HUES48 (cell line): ENCODE data around the gene TMEM203.

ENCODE experiments used
- H3K27ac ChIP-seq: one replicate; pipeline ENCODE4 v1.7.0; 2013; ENCODE audit warnings: low read depth, low read length, inconsistent platforms
- H3K27me3 ChIP-seq: 2 replicates; pipeline ENCODE4 v1.6.1; 2013; ENCODE audit warnings: mild to moderate bottlenecking, low read length; ENCODE audit not compliant: control insufficient read depth, insufficient read depth
- H3K36me3 ChIP-seq: 2 replicates; pipeline ENCODE4 v1.6.1; 2013; ENCODE audit warnings: low read length; ENCODE audit not compliant: control insufficient read depth, insufficient read depth
- H3K4me1 ChIP-seq: 2 replicates; pipeline ENCODE4 v1.6.1; 2013; ENCODE audit warnings: mild to moderate bottlenecking, low read length; ENCODE audit not compliant: control insufficient read depth, insufficient read depth
- H3K4me3 ChIP-seq: 2 replicates; pipeline ENCODE4 v1.5.1; 2013; ENCODE audit warnings: mild to moderate bottlenecking, low read depth, low read length
- H3K9ac ChIP-seq: 2 replicates; pipeline ENCODE4 v1.6.1; 2013; ENCODE audit warnings: mild to moderate bottlenecking, low read depth, low read length, moderate library complexity
- H3K9me3 ChIP-seq: 2 replicates; pipeline ENCODE4 v1.6.1; 2013; ENCODE audit warnings: low read length; ENCODE audit not compliant: control insufficient read depth, insufficient read depth

TMEM203 gene

GRCh38 chr9:137195525-137196220 lies 9.8 kb downstream of the TMEM203 start:
- Histone ChIP-seq H3K36me3 (peaks cover 13% of the 10 kb centered on the region; the same call in 1 of the 2 replicates), H3K27me3 (no peaks in the 10 kb centered on the region), H3K4me1 (0 out of 2 replicates have a peak, but pooled peaks cover 4% of the 10 kb centered on the region), H3K27ac (no peak overlapping the region), H3K9me3 (no peaks in the 10 kb centered on the region), H3K9ac (no peak overlapping the region), H3K4me3 (no peak overlapping the region)

- Histone ChIP-seq H3K9ac (no peak overlapping the region), H3K4me3 (no peak overlapping the region), H3K27ac (no peak overlapping the region), H3K27me3 (no peaks in the 10 kb centered on the region), H3K4me1 (0 out of 2 replicates have a peak, but pooled peaks cover 4% of the 10 kb centered on the region), H3K9me3 (no peaks in the 10 kb centered on the region), H3K36me3 (peaks cover 18% of the 10 kb centered on the region; the same call in 1 of the 2 replicates)
Measured at GRCh38 chr9:137194909-137195308, 10.5 kb downstream of the TMEM203 start.

DNA sequence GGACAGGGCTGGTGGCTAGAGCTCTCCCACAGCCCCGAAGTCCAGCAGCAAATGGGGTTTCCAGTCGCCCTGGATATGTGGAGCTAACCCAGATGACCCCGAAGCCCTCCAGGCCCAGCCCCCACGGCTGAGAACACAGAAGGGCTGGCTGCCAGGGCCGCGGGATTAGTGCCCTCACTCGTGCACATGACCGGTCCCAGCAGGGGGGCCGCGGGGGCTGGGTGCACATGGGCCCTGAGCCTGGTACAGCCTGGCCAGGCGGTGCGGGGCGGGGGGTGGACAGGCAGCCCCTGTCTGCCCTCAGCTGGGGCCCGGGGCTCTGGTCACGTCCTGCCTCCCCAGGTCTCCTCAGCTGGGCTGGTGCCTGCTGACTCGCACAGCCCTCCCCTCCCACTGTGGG lies 11.1 kb downstream of the TMEM203 start:
- no peaks in the 10 kb centered on the region for H3K27me3 ChIP-seq
- H3K4me1 ChIP-seq: 0 out of 2 replicates have a peak, but pooled peaks cover 4% of the 10 kb centered on the region
- H3K36me3 ChIP-seq: peaks cover 20% of the 10 kb centered on the region; the same call in 1 of the 2 replicates
- no peak overlapping the region for H3K9ac ChIP-seq
- no peaks in the 10 kb centered on the region for H3K9me3 ChIP-seq
- no peak overlapping the region for H3K27ac ChIP-seq
- no peak overlapping the region for H3K4me3 ChIP-seq

GRCh38 chr9:137193771-137194170 lies 11.7 kb downstream of the TMEM203 start:
- H3K4me1 ChIP-seq: 0 out of 2 replicates have a peak, but pooled peaks cover 4% of the 10 kb centered on the region
- no peaks in the 10 kb centered on the region for H3K27me3 ChIP-seq
- H3K27ac ChIP-seq: no peak overlapping the region
- no peak overlapping the region for H3K9ac ChIP-seq
- no peak overlapping the region for H3K4me3 ChIP-seq
- H3K9me3 ChIP-seq: no peaks in the 10 kb centered on the region
- peaks cover 20% of the 10 kb centered on the region; the same call in 1 of the 2 replicates for H3K36me3 ChIP-seq

- H3K27ac ChIP-seq: no peak overlapping the region
- H3K4me3 ChIP-seq: no peak overlapping the region
- no peaks in the 10 kb centered on the region for H3K27me3 ChIP-seq
- no peak overlapping the region for H3K9ac ChIP-seq
- H3K36me3 ChIP-seq: peaks cover 20% of the 10 kb centered on the region; the same call in 1 of the 2 replicates
- H3K4me1 ChIP-seq: 0 out of 2 replicates have a peak, but pooled peaks cover 4% of the 10 kb centered on the region
- no peaks in the 10 kb centered on the region for H3K9me3 ChIP-seq
Measured at GRCh38 chr9:137192859-137193258, 12.6 kb downstream of the TMEM203 start.

DNA sequence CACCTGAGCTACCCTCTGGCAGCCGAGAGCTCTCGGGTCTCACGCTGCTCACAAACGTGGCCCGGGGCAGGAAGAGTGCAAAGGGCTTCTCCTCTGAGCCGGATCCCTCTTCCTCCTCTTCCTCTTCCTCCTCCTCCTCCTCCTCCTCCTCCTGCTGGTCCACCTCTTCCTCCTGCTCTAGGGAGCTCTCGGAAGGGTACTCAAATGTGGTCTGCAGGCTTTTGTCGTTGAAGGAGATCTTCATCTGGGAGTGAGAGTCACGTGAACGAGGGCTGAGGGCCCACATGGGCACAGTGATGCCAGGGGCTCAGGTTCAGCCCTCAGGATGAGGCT lies 13.0 kb downstream of the TMEM203 start:
- H3K4me1 ChIP-seq: 0 out of 2 replicates have a peak, but pooled peaks cover 4% of the 10 kb centered on the region
- no peak overlapping the region for H3K27ac ChIP-seq
- no peaks in the 10 kb centered on the region for H3K27me3 ChIP-seq
- no peak overlapping the region for H3K4me3 ChIP-seq
- no peak overlapping the region for H3K9ac ChIP-seq
- peaks cover 20% of the 10 kb centered on the region; the same call in 1 of the 2 replicates for H3K36me3 ChIP-seq
- no peaks in the 10 kb centered on the region for H3K9me3 ChIP-seq

GRCh38 chr9:137191691-137192447 lies 13.6 kb downstream of the TMEM203 start:
- Histone ChIP-seq H3K9me3 (no peaks in the 10 kb centered on the region), H3K27ac (no peak overlapping the region), H3K9ac (no peak overlapping the region), H3K4me1 (0 out of 2 replicates have a peak, but pooled peaks cover 4% of the 10 kb centered on the region), H3K36me3 (peaks cover 25% of the 10 kb centered on the region; the same call in 1 of the 2 replicates), H3K27me3 (no peaks in the 10 kb centered on the region), H3K4me3 (no peak overlapping the region)

DNA sequence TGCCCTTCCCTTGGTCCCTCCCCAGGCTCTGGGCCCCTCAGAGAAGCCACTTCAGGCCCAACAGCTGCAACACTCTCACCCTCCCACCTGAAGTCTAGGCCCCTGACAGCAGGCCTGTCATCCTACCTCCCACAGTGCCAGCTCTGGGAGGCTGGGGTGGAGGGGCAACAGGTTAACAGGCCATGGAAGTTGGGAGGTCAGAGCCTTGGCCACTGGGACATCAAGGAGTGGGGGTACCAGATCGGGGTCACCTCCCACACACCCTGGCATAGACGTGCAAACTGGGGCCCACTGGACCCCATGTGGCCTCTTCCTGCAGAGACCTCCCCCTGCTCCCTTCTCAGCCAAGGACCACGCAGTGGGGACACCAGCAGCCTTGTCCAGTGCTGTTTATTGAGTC lies 14.2 kb downstream of the TMEM203 start:
- Histone ChIP-seq H3K9me3 (no peaks in the 10 kb centered on the region), H3K9ac (no peak overlapping the region), H3K27me3 (no peaks in the 10 kb centered on the region), H3K36me3 (peaks cover 31% of the 10 kb centered on the region; the same call in 1 of the 2 replicates), H3K4me1 (0 out of 2 replicates have a peak, but pooled peaks cover 4% of the 10 kb centered on the region), H3K4me3 (no peak overlapping the region), H3K27ac (no peak overlapping the region)

DNA sequence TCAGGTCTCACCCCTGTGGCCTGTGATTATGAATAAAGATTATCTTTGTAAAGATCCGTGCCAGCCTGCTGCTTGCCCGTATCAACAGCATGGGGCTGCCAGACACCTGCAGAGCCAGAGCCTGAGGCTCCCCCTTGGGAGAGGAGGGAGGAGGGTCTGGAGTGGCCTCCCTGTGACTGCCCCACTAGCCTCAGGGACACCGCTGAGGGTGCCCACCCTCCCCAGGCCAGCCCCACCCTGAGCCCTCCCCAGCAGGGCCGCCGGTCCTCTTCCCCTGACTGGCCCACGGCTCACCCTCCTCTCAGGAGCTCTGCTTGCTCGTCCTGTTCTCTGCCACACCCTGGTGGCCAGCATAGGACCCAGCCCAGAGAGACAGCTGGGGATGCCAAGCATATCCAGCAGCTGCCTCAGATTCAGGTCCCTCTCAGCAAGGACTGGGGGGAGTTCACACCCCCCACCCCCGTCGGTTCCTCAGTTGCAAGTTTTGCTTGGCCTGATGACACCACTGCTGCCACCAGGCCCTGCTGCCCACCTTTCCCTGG lies 15.1 kb downstream of the TMEM203 start:
- H3K4me1 ChIP-seq: 0 out of 2 replicates have a peak, but pooled peaks cover 4% of the 10 kb centered on the region
- no peaks in the 10 kb centered on the region for H3K27me3 ChIP-seq
- H3K27ac ChIP-seq: no peak overlapping the region
- no peaks in the 10 kb centered on the region for H3K9me3 ChIP-seq
- peaks cover 40% of the 10 kb centered on the region; the same call in 1 of the 2 replicates for H3K36me3 ChIP-seq
- no peak overlapping the region for H3K4me3 ChIP-seq
- H3K9ac ChIP-seq: no peak overlapping the region

DNA sequence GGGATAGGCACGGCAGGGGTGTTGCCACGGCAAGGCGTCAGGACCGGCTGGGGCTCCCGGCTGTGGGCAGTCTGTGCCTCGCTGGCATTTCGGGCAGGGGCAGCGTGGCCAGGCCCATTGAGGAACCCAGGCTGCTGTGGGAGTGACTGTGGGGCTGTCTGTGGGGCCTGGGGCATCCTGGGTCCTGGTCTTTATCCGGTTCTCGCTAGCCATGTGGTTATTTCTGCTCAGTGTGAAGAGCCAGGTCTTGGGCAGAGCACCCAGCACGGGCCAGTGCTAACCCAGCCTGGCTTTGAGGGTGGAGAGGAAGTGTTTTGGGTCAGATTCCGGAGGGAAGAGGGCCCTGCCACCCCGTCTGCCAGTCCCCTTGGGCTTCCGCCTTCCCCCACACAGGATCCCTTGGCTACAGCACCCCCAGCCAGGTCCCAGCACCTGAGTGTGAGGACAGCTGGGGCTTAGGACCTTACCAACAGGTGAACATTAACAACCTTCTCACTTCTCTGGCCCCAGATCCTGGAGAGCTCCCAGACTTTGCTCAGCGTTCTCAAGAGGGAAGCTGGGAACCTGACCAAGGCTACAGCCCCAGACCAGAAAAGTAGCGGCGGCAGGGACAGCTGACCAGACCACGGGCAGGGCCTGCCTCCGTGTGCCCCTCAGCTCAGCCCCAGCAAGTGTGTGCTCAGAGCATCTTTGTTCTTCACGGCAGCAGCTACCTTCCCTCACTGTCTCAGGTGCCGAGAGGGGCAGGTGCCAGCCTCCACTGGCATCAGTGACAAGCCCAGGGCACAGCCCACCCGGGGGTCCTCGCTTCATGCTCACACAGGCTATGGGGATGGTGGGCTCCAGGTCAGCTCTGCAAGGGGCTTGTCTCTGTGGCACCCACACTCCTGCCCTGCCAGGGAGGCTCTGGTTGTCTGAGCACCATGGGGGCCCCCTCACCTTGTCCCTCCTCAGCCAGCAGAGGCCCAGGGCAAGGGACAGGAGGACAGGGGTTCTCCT lies 15.9 kb downstream of the TMEM203 start:
- H3K36me3 ChIP-seq: peaks cover 45% of the 10 kb centered on the region; the same call in 1 of the 2 replicates
- 0 out of 2 replicates have a peak, but pooled peaks cover under 1% of the 10 kb centered on the region for H3K4me1 ChIP-seq
- H3K9me3 ChIP-seq: no peaks in the 10 kb centered on the region
- H3K27me3 ChIP-seq: no peaks in the 10 kb centered on the region
- peak overlapping the region; percentile 93 for H3K27ac ChIP-seq
- H3K4me3 ChIP-seq: peak overlapping the region; percentile 87
- peak overlapping the region; percentile 74; the same call in 1 of the 2 replicates for H3K9ac ChIP-seq
